ELF-1 (cell line): ENCODE results near the gene AVP.

Experiments
- DNase-seq: peaks from one replicate; pipeline ENCODE4 v3.0.0-alpha.2; 2016; ENCODE audit warnings: low read depth, low spot score

The AVP gene

DNA sequence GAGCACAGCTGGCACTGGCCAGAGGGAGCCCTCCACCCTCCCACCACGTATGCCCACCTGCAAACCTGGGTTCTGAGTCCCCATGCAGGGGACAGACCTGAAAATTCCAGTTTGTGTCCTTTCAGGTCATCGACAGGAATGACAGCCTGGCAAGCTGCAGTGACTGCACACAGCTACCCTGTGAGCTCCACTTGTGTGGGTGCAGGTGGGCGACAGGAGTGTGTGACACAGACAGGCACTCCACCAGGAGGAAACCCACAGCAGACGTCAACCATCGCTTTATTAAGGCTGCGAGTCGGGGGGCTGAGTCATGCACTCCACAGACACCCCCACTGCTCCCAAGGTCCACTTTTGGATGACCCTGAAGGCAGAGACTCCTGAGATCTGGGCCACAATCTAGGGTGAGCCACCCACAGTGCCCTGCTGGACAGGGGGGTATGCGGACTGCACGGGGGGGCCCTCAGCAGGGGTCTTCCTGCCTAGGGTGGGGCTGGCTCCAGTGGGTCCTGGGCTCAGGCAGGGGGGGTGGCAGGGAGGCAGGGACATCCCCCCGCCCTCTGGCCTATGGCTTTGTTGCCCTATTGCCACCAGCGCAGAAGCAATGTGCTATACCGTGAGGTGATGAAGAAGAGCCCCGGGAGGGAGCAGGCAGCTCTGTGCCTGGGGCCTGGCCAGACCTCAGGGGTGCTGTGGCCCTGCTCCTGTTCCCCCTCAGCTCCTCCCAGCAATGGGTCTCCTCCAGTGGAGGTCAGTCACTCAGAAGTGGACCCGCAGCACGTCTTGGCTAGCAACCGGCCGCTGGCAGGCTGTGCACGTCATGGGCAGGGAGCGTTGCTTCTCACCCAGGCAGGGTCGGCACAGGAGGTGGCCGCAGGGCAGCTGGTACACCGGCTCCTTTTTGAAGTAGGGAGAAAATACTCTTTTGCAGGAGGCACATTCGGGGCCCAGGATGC, 25.1 kb upstream of the AVP start:
- no peak for DNase-seq

DNA sequence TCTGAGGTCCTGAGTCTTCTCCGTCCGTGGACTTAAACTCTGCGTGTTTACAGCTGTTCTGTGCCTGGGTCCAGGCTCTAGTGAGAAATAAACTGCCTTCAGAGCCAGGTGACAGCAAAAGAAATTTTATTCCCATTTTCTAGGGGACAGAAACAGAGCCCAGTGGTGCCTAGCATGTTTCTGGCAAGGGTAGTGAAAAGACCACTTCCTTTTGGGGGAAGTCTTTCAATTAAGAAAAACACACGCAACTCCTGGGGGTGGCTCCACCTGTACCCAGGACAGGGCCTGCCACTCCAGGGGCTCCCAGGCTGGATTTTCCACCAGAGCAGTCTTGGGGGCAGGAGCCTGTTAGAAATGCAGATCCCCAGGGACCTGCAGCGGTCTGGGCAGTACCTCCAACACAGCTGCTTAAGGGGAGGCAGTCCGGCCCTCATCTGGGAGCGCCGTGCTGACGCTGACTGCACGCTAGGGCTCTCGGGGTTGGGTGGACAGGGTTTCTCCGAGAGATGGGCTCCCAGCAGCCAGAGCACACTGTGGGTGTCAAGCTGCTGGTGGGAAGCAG, 23.0 kb upstream of the AVP start:
- DNase-seq: no peak

DNA sequence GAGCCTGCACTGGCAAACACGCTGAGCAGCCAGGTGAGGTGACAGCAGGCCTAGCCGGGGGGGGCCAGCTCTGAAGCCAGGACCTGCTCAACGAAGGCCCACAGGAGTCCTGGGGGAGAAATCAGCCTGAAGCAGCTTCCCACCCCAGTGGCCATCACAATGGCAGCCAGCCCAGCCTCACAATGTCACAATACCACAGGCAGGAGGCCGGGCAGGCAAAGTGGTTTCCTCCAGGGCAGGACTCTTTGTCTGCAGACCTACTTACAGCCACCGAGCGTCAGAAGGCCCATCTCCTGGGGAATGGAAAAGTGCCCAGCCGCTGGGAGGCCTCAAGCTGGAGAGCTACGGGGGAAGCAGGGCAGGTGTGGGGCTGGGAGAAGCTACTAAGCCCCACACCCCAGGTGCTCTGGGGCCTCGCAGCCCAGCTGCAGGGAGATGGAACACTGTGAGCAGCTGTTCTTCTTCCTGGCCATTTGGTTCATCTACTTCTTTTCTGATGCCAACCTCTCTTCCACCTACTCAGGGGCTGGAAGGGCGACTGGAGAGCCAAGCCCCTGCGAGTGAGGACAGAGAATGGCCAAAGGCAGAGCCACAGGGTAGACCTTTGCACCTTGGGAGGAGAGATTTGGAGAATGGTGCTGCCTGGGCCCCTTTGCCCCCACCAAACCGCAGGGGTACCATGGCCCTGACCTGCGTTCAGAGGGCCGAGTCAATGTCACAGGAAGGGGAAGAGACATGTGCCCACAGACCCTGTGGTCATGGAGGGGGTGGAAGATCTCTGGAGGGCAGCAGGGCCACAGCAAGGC, 22.3 kb upstream of the AVP start:
- DNase-seq: peak; percentile 81

DNA sequence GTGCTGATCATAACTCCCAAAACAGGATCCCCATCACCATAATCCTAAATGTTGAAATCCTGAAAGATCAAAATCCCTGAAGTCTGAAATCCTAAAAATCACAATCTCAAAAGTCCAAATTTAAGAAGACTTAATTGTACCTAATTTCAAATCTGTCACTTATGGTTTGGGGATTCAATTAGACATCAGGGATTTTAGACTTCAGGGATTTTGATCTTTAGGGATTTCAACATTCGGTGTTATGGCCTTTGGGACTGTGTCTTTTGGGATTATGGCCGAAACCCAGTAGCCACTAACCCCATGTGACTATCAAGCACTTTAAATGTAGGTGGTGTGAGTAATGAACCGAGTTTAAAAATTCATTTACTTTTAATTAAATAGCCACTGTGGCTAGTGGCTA, 21.7 kb upstream of the AVP start:
- DNase-seq: no peak

DNA sequence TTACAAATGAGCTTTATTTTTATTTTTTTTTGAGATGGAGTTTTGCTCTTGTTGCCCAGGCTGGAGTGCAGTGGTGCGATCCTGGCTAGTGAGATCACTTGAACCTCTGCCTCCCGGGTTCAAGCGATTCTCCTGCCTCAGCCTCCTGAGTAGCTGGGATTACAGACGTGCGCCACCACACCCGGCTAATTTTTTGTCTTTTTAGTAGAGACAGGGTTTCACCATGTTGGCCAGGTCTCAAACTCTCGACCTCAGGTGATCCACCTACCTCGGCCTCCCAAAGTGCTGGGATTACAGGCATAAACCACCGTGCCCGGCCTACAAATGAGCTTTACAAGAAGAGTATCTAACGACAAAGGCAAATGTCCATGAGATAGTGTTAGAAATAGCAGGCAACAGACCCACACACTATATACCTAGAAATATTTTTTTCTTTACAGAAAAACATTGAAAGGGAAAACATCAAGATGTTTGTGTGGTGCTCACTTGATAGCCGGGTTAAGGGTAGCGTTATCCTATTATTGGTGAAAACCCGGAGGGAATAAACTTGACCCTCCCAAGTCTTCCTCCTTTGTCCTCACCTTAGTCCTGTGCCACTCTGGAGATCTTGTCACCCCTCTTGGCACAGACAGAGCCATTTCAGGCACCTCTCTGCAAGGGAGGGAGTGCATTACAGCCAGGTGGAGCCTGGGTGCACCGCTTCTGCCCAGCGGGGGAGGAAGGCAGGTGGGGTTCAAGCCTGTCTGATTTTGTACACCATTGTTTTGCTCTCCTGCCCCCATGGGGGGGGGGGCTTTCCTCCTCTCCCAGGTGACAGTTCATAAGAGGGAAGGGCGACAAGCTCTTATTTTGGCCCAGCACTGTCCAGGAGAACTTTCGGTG, 21.0 kb upstream of the AVP start:
- no peak for DNase-seq

GRCh38 chr20:3103369-3104032, 19.0 kb upstream of the AVP start:
- DNase-seq: no peak

GRCh38 chr20:3102575-3103368, 18.2 kb upstream of the AVP start:
- DNase-seq: no peak

DNA sequence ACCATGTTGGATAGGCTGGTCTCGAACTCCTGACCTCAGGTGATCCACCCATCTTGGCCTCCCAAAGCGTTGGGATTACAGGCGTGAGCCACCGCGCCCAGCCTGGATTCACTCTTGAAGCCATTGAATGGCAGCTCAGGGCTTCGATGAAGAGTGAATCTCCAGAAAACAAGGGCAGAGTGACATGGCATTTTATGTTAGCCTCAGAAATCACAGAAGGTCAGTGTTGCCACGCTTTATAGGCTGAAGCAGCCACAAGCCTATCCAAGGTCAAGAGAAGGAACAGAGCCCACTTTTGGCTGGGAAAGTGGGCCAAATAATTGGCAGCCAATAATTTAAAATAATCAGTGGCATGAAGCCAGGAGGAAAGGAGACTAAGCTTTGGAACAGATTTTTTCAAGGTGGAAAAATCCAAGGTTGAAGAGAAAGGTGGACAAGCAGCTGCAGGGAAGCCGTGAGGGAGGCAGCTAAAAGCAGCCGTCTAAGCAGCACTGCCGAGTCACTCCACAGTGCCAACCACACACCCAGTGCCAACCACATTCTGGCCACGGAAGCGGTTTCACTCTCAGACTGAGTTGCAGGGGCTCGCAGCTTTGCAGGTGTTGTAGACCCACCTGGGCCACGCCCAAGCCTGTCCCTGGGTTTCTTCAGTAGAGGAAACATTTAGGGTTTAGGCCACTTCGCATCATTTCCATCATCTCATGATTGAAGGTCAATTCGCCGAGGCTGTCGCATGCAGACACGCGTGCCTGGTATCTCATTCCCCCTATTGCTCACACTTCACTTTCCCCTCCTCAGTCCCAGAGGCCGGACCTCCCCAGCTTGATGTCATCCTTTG, 17.4 kb upstream of the AVP start:
- no peak for DNase-seq

DNA sequence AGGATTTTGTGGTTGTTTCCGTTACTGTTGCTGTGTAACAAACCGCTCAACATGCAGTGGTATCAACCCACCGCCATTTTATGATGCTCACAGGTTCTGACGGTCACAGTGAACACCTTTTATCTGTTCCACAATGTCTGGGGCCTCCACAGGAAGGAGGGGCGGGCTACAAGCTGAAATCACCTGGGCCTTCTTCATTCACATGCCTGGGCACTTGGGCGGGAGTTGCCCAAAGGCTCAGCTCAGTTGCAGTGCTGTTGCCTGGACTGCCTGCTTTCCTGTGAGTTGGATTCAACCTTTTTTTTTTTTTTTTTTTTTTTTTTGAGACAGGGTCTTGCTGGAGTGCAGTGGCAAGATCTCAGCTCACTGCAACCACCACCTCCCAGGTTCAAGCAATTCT, 16.7 kb upstream of the AVP start:
- DNase-seq: no peak

DNA sequence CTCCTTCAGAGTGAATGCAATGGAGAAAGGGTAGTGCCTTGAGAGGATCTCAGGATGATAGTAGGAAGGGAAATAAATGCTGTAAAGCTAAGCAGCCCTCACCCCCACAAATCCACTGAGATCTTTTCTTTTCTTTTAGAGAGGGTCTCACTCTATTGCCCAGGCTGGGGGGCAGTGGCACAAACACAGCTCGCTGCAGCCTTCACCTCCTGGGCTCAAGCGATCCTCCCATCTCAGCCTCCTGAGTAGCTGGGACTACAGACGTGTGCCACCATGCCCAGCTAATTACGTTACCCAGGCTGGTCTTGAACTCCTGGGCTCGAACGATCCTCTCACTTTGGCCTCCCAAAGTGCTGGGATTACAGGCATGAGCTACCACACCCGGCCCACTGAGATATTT, 16.0 kb upstream of the AVP start:
- DNase-seq: no peak

- DNase-seq: no peak
These were observed 10.5 kb upstream of the AVP start for GRCh38 chr20:3094848-3095629.

GRCh38 chr20:3093861-3094361, 9.4 kb upstream of the AVP start:
- no peak for DNase-seq

- peak; percentile 45 for DNase-seq
These were observed 8.3 kb upstream of the AVP start for GRCh38 chr20:3092611-3093379.

DNA sequence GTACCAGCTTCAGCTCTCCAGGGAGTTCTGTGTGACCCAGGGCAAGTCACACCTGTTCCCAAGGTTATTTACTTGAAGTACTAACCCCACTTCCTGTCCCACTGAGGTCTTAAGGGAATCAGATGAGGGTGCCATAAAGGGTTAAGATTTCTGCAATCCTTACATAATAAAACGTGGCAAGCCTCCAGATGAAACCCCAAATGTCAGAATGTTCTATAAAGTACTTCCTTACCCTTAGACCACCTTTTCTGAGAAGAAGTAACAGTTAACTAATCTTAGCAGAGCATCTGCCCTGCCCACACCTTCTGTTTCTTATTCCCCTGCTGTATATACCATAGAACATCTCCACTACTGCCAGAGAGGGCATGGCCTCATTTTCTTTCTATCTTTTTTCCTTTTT, 6.0 kb upstream of the AVP start:
- DNase-seq: no peak

GRCh38 chr20:3088031-3088430, 3.5 kb upstream of the AVP start:
- no peak for DNase-seq

GRCh38 chr20:3085571-3086072, 1.1 kb upstream of the AVP start:
- no peak for DNase-seq

GRCh38 chr20:3084986-3085360, 449 bp upstream of the AVP start:
- DNase-seq: no peak
